Frontal cortex (tissue), 4 donors: ENCODE data around the gene UGT1A8. TPM values are rescaled to one million over a fixed set of nuclear protein-coding genes. Genes with fewer than 3 reads are reported as not detected.
"Not testable (repeated sequence)": the region's sequence is repeated elsewhere in the genome, so short reads cannot be mapped to it uniquely, and the experiment has no call there.

Experiments used
- DNase-seq, 2 donors: peaks; one replicate each; pipeline ENCODE4 v3.0.0; 2012; ENCODE audit warnings: low spot score in 2 of 2
- FAIRE-seq: peaks from 2 replicates; lab custom pipeline; 2012; peaks lifted over from hg19 to GRCh38; lab: Jason Lieb, UNC
- total RNA-seq: library from RNA; depleted of rRNA; stranded (reverse); fragments of >200 nt; gene quantifications from one replicate; pipeline ENCODE4 v1.2.3, GENCODE V29; 2014
- donor health status: control.
- donor health status: control.
- donor health status: control.

UGT1A8 gene
- total RNA-seq, 1 donor from 2014 or later: not detected

DNA sequence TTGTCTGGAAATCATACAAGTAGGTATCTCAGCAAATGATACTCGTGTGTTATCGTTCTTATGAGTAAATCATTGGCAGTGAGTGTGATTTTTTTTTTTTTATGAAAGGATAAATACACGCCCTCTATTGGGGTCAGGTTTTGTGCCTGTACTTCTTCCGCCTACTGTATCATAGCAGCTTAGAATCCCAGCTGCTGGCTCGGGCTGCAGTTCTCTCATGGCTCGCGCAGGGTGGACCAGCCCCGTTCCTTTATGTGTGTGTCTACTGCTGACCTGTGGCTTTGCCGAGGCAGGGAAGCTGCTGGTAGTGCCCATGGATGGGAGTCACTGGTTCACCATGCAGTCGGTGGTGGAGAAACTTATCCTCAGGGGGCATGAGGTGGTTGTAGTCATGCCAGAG is 18.9 kb downstream of the UGT1A8 start, which contains the start of gene UGT1A10:
UGT1A10 (plus strand) TSS at position 143 of the 400 bp plus-strand sequence; CDS start at position 218, 75 bp downstream.
- DNase-seq, FAIRE-seq: not testable (repeated sequence)

DNA sequence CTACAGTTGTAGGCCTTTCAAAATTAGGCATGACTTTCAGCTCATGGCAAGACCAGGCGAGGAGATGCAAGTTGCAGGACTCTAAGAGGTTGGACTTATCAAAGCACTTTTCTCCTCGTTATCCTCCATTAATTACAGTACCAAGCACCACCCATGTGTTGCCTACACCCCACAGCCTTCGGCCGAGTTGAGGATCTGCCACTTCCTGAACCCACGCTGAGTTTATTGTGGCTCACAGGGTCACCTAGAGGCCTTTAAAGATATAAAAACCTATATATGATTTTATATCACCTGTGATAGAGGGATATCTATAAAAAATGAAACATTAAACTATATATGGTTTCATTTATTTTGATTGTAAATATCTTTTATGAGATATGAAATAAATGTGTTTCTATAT is 21.4 kb downstream of the UGT1A8 start:
- DNase-seq: no peak
- FAIRE-seq: no peak

- FAIRE-seq (no peak), DNase-seq (no peak)
Measured at GRCh38 chr2:233639860-233640259, 22.4 kb downstream of the UGT1A8 start.

GRCh38 chr2:233643128-233643527 is 25.7 kb downstream of the UGT1A8 start:
- no peak for FAIRE-seq
- no peak for DNase-seq

DNA sequence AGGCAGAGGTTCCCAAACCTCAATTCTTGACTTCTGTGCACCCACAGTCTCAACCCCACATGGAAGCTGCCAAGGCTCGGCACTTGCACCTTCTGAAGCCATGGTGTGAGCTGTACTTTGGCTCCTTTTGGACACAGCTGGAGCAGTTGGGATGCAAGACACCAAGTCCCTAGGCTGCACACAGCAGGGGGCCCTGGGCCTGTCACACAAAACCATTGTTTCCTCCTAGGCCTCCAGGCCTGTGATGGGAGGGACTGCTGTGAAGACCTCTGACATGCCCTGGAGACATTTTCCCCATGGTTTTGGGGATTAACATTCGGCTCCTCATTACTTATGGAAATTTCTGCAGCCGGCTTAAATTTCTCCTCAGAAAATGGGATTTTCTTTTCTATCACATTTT is 28.6 kb downstream of the UGT1A8 start:
- not testable (repeated sequence) for FAIRE-seq, DNase-seq

DNA sequence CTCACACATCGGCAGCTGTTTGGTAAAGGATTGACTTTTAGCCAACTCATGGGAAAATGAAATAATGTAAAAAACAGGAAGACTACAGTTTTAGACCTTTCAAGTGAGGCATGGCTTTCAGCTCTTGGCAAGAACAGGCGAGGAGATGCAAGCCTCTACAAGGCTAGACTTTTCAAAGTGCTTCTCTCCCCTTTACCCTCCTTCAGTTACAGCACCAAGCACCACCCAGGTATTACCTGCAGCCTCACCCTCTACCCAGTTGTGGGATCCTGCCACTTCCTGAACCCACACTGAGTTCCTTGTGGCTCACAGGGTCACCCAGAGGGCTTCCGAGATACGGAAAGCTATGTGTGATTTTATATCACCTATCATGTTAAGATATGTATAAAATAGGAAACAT is 33.5 kb downstream of the UGT1A8 start:
- FAIRE-seq: no peak

DNA sequence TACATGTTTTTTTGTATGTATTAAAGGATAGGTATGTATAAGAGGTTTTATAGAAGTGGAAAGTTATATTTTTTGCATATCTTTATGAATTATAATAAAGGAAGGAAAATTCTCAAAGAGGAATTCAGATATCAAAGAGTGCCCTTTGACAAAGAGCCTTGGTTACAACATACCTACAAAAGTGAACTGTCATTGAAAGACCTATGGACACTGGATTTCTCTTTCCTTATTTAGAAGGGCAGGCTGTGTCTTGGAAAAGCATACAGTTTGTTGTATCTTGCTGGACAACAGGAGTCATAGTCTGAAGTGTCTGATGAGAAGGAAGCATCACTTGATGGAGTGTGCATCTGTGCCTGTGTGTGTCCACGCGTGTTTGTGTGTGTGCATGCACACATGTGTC is 34.0 kb downstream of the UGT1A8 start:
- FAIRE-seq (no peak), DNase-seq (no peak)

More for the DNA sequence above, 33.5 kb downstream of the UGT1A8 start:
- no peak for DNase-seq

DNA sequence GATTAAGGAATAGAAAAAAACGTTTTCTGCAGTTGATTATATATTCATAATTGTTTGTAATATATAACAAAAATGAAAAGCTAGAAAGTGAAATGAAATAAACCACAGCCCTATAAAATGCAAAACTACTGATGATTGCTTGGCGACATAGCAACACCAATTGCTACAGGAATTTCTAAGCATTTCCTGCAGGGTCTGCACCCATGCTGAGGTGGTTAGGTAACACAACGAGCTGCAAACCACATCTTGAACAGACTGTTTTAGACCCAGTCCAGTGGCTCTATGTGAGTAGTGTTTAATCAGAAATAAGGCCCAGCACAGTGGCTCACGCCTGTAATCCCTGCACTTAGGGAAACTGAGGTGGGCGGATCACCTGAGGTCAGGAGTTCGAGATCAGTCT is 37.1 kb downstream of the UGT1A8 start:
- FAIRE-seq (no peak), DNase-seq (no peak)

DNA sequence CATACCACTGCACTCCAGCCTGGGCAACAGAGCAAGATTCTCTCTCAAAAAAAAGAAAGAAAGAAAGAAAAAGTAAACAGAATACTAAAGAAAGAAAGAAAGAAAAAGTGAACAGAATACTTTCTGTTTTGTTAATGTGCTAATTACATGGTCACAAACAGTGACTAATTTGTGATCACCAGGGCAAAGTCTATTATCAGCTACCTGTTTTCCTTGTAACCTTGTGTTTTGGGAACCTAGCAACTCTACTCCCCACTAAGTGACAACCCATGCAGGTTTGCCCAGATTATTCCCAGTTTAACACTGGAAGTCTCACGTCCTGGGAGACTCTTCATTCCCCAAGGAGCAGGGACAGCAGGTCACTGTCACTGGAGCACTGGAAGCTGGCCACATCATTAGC is 37.6 kb downstream of the UGT1A8 start:
- DNase-seq (no peak), FAIRE-seq (no peak)

GRCh38 chr2:233655943-233656342 is 38.5 kb downstream of the UGT1A8 start:
- not testable (repeated sequence) for DNase-seq, FAIRE-seq

DNA sequence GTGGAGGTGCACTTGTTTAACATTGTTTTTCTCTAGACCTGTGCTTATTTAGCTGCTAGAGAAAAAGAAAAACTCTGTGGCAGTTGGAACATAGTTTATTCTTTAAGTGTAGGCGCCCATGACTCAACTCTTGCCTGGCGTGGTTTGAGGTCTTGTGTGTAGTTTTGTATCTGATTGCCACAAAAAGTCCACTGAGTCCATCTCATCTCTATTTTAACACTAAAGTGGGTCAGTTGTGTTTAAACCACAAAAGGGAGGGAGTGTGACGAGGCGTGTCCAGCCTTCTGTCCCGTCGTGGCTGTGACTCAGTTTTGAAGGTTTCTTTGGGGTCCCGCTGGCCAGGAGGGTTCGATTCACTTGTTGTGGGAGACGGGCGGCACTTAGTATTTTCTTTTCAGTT is 39.0 kb downstream of the UGT1A8 start:
- DNase-seq (no peak), FAIRE-seq (no peak)

DNA sequence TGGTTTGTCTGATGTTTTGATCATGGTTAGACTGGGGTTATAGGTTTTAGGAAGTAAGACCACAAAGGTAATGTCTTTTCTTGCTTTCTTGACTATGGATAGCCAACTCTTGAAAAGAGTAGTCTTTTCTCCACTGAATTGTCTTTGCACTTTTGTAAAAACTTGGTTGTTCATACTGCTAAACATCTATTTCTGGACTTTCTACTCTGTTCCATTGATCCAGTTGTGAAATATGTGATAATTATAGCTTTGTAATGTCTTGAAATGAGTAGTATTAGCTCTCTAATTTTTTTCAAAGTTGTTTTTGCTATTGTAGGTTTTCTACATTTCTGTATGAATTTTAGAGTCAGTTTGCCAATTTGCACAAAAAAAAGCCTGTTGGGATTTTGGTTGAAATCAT is 41.2 kb downstream of the UGT1A8 start:
- FAIRE-seq: no peak
- DNase-seq: no peak

GRCh38 chr2:233663911-233664310 is 46.5 kb downstream of the UGT1A8 start:
- no peak for FAIRE-seq

GRCh38 chr2:233668605-233669260 is 51.3 kb downstream of the UGT1A8 start:
- no peak for DNase-seq
- no peak for FAIRE-seq

More at GRCh38 chr2:233663911-233664310, 46.5 kb downstream of the UGT1A8 start:
- no peak for DNase-seq

DNA sequence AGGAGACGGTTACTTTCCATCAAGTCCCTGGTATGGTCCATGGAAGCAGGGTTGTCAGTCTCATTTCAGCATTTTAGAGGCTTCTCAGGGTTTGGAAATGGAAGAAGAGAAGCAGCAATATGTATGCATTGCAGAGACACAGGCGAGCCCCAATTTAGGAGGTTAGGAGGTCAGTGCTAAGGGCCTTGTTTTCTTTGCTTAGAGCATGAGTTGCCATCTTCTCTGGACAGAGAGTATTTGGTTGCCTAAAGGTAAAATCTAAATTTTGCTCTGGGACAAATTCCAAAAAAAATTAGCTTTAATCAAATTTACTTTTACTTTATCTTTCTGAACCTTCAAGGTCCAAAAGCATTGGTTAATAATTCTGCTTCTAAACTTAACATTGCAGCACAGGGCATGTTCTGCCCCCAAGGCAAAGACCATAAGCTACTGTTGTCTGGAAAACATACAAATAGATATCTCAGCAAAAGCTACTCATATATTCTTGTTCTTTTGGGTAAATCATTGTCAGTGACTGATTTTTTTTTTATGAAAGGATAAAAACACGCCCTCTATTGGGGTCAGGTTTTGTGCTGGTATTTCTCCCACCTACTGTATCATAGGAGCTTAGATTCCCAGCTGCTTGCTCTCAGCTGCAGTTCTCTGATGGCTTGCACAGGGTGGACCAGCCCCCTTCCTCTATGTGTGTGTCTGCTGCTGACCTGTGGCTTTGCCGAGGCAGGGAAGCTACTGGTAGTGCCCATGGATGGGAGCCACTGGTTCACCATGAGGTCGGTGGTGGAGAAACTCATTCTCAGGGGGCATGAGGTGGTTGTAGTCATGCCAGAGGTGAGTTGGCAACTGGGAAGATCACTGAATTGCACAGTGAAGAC is 54.1 kb downstream of the UGT1A8 start, which contains the start of gene UGT1A9:
UGT1A9 (plus strand) TSS at position 609 of the 872 bp plus-strand sequence; CDS start at position 646, 37 bp downstream.
- no peak for DNase-seq
- FAIRE-seq: no peak

DNA sequence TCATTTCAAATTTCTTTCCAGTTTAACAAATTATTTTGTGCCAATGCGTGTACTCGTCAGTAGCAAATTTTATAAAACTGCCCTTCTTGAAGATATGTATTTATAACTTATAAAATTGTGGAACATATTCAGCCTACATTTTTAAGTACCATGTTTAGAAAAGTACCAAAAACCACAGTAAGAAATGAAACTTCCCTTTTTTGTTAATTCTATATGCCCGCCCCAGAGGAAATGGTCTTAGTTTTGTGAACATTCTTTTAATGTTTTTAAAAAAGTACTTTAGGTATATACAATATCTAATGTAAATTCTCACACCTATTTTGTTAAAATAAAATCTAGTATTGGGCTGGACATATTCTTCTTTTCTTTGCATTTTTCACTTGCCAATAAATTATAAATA is 55.5 kb downstream of the UGT1A8 start:
- no peak for FAIRE-seq
- DNase-seq: no peak

DNA sequence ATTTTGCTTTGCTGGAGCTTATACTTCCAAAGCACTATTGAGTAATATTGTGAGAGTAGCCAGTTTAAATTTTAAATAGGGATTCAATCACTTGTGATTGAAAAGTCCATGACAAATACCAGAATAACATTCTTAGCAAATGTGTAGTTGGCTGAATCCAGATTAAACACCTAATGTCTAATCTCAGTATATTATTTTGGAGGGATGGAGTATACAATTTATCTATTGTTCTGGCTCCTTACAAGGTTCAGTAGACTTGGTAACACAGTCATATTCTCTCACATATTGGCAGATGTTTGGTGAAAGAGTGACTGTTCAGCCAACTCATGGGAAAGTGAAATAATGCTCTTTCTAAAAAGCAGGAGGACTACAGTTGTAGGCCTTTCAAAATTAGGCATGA is 56.5 kb downstream of the UGT1A8 start:
- DNase-seq: no peak
- FAIRE-seq: no peak

- DNase-seq: no peak
- no peak for FAIRE-seq
Measured at GRCh38 chr2:233674314-233674713, 56.9 kb downstream of the UGT1A8 start.

GRCh38 chr2:233674995-233675394 is 57.6 kb downstream of the UGT1A8 start:
- FAIRE-seq: no peak
- DNase-seq: no peak

DNA sequence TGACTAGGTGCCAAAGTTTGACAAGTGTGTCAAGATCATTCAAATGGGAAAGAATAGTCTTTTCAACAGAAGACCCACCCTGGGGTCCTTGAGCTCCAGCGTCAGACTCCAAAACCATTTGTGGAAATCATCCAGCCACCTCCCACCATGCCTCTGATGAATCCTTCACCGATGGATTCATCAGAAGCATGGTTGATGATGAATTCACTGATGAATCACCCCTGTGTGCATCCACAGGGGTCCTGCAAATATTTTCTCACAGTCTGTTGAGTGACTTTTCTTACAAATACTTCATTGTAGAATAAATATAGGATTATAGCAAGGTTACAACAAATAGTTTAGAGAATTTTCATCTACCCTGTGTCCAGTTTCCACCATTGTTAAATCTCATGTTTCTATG is 58.6 kb downstream of the UGT1A8 start:
- DNase-seq: no peak
- no peak for FAIRE-seq

GRCh38 chr2:233679196-233679595 is 61.8 kb downstream of the UGT1A8 start:
- FAIRE-seq (no peak), DNase-seq (no peak)
